OCI-LY3 (cell line): ENCODE data around the gene DENND11.
"Not testable (repeated sequence)": the region's sequence is repeated elsewhere in the genome, so short reads cannot be mapped to it uniquely, and the experiment has no call there.

Experiments used
- CTCF ChIP-seq: fragments of 200-600, 300-600 bp; sonication (generic); IDR thresholded peaks from 2 replicates; pipeline ENCODE4 v1.5.1; 2014; ENCODE audit warnings: antibody characterized with exemption, low read length, low read depth
- EZH2phosphoT487 ChIP-seq: fragments of 200-600 bp; shearing (Covaris generic); IDR thresholded peaks from 2 replicates; pipeline ENCODE4 v1.6.1; 2018; ENCODE audit warnings: antibody characterized with exemption, mixed run types, low read depth

- not testable (repeated sequence) for TF ChIP-seq CTCF, EZH2phosphoT487
Observed at GRCh38 chr7:141689072-141689825, 12.7 kb downstream of the DENND11 start.
